ENCODE results near the gene CCNF.
"Not testable (repeated sequence)": the region's sequence is repeated elsewhere in the genome, so short reads cannot be mapped to it uniquely, and the experiment has no call there.

Gene CCNF, protein sequence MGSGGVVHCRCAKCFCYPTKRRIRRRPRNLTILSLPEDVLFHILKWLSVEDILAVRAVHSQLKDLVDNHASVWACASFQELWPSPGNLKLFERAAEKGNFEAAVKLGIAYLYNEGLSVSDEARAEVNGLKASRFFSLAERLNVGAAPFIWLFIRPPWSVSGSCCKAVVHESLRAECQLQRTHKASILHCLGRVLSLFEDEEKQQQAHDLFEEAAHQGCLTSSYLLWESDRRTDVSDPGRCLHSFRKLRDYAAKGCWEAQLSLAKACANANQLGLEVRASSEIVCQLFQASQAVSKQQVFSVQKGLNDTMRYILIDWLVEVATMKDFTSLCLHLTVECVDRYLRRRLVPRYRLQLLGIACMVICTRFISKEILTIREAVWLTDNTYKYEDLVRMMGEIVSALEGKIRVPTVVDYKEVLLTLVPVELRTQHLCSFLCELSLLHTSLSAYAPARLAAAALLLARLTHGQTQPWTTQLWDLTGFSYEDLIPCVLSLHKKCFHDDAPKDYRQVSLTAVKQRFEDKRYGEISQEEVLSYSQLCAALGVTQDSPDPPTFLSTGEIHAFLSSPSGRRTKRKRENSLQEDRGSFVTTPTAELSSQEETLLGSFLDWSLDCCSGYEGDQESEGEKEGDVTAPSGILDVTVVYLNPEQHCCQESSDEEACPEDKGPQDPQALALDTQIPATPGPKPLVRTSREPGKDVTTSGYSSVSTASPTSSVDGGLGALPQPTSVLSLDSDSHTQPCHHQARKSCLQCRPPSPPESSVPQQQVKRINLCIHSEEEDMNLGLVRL

DNA sequence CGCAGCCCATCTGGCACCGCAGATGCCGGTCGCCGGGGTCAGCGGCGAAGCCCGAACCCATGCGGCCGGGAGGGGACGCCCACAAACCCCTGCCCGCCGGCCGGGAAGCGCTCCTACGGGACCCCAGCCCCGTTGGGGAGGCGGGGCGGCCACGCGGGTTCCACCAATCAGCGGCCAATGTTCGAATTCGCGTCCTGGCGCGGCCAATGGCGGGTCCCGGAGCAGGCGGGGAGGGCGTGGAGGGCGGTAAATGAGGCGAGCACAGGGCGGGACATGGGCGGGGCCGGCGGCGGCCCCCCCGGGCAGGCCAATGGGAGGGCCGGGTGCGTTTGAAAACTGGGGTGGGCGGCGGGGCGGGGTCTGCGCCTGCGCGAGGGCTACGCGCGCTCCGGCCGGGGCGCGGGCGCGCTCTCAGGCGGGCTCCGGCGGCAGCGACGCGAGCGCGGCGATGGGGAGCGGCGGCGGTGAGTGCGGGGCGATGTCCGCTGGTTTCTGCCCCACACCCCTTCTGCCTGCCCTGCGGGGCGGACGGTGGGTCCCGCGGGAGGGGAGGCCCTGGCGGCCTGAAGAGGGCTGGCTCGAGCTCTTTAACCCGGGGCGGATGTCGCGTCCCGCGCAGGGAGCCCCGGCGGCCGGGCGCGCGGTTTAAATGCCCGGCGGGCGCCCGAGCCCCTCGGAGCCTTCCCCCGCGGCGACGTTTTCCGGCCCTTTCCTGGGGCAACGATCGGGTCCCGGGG is at the start of gene CCNF:
TSS of gene CCNF (plus strand) at position 414 of the 737 bp plus-strand sequence. CDS start at position 449, 35 bp downstream.
- peak; percentile 93 for DNase-seq

DNA sequence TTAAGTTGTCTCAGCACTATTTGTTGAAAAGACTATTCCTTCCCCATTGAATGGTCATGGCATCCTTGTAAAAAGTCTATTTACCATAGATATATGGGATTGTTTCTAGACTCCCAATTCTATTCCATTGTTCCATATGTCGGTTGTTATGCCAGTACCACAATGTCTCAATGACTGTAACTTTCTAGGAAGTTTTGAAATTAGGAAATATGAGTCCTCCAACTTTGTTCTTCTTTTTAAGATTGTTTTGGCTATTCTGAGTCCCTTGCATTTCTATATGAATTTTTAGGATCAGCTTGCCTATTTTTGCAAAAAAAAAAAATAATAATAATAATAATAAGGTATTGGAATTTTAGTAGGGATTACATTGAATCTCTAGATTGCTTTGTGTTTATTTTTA is 45.7 kb upstream of the CCNF start:
- no peak for DNase-seq

DNA sequence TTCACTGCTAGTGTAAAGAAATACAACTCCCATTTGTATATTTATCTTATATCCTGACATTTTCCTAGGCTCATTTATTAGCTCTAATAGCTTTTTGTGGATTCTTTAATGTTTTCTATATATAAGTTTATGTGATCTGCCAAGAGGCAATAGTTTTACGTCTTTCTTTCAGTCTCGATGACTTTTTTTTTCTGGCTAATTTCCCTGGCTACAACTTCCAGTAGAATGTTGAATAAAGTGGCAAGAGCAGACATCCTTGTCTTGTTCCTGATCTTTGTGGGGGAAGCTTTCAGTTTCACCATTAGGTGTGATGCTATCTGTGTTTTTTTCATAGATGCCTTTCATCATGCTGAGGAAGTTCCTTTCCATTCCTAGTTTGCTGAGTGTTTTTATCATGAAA is 44.8 kb upstream of the CCNF start:
- no peak for DNase-seq

DNA sequence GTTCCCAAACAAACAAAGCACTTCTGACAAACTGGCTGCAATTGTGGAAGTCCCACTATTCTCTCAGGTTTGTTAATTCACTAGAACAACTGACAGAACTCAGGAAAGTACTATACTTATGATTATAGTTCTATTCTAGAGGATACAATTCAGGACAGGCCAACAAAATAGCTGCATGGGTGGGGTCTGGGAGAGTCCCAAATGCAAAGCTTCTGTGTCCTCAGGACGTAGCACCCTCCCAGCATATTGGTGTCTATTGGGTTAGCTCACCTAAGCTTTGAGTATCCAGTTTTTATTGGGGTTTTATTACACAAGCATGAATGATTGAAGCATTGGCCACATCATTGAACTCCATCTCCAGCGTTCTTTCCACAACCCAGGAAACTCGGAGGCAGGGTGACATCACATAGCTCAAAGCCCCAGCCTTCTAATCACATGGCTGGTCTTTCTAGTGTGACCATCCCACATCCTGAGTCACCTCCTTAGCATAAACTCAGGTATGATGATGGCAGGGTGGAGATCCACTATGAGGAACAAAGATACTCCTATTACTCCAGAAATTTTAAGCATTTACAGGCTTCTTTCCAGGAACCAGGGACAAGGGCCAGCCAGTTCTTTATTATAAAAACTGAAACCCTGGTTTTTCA is 43.9 kb upstream of the CCNF start:
- no peak for DNase-seq

DNA sequence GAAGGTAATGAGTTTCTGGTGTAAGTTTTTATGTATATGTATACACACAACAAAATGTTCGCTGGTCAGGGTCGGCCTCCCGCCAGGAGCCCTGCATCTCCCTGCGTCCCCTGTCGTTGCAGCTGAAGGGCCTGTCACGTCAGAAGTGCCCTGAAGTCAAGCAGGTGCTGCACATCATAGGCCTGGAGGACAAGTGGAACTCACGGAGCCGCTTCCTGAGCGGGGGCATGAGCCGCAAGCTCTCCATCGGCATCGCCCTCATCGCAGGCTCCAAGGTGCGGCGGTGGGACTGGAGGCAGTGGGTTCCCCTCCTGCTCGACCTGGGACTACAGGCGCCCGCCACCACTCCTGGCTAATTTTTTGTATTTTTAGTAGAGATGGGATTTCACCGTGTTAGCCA is 43.3 kb upstream of the CCNF start:
- not testable (repeated sequence) for DNase-seq

DNA sequence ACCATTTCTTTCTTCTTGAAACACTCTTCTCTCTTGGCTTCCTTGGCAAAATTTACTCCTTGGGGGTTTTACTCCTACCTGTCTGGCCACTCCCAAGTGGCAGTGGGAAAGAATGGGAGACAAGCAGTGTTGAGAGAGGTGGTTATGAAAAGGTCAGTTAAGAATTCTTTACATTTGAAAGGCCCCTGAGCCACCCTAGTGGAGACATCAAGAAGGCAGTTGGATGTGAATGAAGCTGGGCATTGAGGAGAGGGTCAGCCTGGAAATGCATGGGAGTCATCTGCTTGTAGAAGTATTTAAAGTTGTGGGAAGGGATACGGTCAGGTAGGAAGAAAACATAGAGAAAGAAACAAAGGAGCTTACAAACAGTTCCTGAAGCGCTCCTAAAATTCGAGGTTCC is 42.3 kb upstream of the CCNF start:
- DNase-seq, result no peak

DNA sequence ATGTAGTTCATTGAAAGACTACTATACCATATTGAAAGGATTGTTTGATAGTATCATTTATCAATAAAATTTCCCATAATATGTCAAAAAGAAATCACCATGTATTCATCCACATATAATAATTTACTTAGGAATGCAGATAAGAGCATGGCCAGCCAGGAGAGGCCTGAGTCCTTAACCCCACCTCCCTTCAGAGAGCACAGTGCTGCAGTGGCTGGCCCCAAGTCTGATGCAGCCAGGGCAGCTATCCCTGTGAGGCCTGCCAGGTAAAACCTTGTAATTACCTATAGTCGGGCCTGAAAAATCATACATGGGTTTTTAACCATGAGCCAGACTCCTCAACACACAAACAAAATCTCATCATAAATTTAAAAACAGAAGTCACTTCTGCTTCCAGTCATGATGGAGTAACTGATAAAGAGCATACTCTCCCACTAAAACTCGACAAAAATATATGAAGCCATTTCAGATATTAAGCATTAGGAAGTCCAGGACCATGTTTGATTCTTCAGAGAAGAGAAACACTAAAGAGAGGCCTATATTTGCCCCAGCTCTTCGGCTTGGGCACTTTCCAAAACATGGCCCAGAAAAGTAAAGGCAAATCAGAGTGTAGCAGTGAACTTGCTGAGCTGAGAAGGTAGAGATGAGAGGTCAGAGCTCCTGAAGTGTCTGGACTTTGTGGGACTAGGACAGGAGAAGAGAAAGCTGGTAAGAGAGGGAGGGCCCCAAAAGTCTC is 40.9 kb upstream of the CCNF start:
- no peak for DNase-seq

DNA sequence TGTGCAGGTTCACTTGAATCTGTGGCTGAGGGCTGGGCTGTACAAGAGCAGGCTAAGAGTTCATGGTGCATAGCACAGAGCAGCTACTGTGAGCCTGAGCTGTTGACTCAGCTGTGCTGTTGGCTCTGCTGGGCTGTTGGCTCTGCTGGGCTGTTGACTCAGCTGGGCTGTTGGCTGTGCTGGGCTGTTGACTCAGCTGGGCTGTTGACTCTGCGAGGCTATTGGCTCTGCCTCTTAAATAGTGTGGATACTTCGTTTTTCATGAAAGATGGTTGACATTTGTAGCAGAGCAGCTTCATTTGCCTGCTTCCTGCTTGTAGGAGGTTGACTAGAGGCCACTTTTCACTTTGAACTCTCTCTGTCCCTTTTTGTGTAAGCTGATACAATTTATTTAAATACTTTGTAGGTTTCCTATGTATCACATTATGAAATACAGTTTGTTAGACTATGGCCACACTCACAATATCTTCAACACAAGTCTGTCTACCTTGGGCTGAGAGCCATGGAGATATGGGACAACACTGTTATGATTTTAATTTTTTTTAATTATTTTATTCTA is 40.3 kb upstream of the CCNF start:
- peak; percentile 17 for DNase-seq

DNA sequence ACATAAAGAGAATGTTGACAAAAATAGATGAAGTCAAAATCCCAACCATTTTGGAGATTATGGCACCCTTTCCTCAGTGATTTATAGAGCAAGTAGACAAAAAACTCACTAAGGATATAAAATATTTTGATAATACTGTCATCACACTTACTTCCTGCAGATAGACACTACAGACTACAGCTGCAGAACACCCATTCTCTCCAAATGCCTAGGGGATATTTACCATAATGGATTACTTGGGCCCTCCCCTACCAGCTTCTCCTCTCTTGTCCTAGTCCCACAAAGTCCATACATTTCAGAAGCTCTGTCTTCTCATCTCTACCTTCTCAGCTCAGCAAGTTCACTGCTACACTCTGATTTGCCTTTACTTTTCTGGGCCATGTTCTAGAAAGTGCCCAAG is 37.2 kb upstream of the CCNF start:
- DNase-seq, result no peak

DNA sequence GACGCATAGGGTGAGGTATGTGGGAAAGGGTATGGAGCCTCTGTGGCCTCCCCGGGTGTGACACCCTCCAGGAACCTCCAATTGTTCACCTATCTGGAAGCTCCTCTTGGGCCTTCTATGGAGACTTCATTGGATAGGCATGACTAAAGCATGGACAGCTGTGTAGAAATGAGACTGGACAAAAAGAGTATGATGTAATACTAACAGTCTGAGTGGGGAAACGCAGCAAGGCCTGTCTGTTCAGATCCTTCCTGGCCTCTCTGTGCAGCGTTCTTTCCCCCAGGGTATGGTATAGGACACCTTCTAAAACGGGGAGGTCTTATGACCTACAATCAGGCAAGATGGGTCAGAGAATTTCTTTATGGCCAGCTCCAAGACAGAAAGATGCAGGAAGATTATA is 30.7 kb upstream of the CCNF start:
- DNase-seq, result no peak

DNA sequence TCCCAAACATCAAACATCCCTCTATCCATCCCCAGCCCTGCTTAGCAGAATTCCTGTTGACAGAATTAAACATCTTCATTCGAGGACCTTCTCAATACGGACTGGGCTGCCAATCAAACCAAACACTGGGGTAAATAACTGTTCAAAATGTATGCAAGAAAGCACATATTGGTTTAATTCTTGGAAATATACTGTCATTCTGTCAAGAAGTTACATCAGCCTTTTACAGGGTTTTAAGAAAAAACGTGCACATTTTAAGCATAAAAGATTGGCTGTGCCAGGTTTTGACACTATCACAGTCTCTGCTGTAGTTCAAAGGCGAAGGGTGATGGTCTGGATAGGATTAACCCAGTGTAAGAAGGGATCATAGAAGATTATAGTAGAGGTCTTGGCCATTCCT is 25.1 kb upstream of the CCNF start:
- no peak for DNase-seq

DNA sequence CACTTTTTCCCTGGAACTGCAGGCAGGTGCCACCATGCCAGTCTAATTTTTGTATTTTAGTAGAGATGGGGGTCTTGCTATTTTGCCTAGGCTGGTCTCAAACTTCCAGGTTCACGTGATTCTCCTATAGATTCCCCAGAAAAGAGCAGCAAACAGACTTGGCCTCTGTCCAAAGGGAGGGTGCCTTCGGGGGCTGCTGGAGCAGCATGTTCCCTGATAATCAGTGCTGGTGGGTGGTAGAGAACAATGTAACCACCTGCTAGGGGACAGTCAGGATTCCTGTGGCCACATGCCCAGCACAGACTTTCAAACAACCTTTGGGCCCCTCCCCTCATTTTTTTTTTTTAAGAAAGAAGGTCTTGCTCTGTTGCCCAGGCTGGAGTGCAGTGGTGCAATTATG is 14.2 kb upstream of the CCNF start:
- DNase-seq, result no peak

DNA sequence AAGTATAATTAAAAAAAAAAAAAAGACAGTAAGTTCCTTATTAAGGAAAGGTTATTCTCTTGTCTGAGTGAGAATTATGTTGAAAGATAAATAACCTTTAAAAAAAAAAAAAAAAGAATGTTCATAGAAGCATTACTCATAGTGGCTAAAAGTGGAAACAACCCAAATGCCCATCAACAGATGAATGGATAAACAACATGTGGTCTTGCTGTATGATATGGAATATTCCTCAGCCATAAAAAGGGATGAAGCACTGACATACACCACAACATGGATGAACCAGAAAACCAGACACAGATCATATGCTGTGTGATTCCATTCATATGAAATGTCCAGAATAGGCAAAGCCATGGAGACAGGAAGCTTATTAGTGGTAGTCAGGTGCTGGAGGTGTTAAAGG is 9.2 kb upstream of the CCNF start:
- DNase-seq, result no peak

DNA sequence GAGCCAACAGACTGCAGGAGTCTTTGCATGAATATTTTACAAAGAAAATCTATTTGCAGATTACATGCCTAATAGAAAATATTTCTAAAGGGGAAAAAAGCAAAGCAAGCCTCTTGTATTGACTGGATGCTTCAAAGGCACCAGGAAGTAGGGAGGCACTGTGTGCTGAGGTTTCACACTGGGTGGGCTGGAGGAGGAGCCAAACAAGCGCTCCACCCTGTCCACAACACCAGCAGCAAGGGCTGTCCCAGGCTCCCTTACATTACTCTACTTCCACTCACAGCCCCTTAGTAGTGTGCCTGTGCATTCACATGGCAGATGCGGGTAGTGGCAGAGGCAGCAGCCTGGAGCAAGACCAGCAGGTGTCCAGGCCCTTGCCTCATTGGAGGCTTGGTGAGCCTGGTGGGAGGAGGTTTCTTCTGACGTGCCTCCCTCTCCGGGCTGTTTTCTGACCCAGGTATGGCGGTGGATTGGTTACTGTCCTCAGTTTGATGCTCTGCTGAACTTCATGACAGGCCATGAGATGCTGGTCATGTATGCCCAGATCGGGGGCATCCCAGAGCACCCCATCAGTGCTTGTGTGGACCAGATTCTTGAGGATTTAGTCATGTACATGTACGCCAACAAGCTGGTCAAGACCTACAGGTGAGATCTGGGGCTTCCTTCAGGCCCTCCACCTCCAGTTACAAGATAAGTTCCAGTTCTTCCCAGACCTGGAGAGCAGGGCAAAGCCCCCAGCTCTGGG is 7.0 kb upstream of the CCNF start:
- no peak for DNase-seq

DNA sequence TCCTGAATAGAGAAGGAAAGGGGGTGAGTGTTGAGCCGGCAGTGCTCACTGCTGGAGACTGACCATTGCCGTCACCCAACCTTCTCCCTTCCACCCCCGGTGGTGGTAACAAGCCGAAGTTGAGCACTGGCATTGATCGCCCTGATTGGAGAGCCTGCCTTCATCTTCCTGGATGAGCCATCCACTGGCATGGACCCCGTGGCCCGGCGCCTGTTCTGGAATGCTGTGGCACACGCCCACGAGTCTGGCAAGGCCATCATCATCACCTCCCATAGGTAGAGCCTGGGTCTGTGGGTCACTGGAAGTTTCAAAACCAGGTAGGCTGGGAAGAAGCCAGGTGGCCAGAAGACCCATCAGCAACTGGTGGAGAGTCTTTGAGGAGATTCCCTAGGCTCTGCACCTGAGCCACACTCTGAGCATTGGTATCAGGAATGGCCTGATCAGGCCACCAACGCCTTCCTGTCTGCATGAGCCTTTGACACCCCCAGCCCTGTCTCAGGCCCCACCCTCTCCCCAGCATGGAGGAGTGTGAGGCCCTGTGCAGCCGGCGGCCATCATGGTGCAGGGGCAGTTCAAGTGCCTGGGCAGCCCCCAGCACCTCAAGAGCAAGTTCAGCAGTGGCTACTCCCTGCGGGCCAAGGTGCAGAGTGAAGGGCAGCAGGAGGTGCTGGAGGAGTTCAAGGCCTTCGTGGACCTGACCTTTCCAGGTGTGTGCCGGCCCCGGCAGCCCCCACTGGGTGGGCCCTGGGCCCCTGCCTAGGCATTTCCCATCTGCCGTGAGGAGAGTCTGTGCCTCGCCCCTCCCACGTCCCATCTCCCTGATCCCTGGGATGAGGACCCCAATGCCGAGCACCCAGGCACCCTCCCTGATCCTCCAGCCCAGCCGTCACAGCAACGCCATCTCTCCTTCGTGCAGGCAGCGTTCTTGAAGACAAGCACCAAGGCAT is 4.9 kb upstream of the CCNF start:
- no peak for DNase-seq

DNA sequence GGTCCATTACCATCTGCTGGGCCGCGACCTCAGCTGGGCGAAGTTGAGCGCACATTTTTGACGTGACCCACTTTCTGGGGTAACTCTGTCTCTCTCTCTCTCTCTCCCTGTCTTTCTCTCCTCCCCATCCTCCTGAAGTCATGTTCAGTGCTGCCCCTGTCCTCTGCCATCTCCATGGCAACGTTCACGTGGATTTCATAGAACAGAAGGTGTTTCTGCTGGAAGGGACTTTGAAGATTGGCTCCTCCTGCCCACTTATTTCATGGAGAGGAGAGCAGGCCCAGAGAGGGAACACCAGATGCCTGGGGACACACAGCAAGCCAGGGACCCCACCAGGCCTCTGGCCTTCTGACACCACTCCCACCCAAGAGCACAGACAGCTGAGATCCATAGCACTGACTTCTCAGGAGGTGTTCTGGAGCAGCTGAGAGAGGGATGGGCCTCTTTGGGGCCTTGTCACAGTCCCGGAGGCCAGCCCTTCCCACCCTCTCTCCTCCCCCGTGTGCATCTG is 4.2 kb upstream of the CCNF start:
- DNase-seq, result no peak

DNA sequence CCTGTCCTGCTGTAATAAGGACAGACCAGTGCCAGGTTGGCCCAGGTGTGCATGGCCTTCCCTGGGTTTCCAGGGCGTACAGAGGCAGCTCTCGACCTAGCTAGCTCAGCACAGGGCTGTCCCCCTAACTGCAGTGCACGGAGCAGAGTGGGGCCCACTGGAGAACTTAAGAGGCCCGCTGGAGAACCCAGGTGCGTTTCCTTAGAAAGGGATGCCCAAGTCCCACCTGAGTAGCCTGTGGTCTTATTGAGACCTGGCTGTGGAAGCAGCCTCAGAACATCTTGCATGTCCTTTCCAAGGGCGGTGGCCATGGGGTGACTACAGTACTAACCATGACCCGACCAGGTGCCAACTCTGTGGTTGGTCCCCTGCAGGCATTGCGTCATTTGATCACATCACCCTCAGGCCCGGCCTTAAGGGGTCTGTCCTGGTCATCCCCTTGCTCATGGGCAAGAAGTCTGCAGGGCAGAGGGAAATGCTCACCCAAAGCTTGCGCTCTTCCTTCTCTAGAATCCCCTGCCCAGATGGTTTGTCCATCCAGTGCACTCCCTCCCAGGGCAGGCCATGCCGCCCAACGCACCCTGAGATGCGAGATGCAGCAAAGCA is 3.3 kb upstream of the CCNF start:
- no peak for DNase-seq

DNA sequence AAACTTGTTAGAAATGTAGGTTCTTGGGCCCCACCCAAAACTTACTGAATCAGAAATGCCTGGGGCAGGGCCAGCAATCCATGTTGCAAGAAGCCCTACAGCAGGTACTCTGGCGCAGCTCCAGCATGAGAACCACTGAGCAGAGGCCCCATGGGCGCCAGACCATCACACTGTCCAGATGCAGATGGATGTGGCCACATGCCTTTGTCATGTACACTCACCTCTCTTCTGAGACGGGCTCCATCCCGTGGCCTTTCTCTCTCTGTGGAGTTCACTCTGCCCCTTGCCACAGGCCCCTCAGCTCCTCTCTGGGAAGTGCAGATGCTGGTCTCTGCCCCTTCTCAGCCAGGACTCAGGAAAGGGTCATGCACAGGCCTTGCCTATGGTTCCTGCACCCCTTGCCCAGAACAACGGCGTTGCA is 2.3 kb upstream of the CCNF start:
- DNase-seq, result no peak

DNA sequence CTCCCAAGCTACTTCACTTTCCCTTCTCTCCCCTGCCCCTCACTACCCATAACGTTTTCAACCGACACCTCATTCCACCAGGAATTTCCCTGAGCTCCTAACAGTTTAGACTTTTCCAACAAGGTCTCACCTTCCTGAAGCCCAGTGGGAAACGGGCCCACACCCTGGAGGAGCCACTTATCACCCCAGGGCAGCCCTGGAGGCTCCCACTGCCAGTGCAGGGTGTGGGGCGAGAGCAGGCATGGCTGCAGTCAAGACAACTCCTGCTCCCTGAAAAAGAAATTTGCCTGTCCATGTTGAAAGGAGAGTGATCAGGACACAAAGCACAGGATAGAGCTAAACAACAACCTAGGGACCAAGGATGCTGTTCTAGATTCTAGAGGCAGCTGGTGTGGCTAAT is 1.7 kb upstream of the CCNF start:
- DNase-seq, result no peak

Data from DMS153 (cell line).